Activated CD8-positive, alpha-beta memory T cell treated with anti-CD3 and anti-CD28 coated beads, Interleukin-2, amount 50 U/mL, for 1 hour (primary cell): ENCODE data around the gene HIVEP3.

Experiments used
- DNase-seq: peaks from one replicate; pipeline ENCODE4 v3.0.0-alpha.2; 2020; ENCODE audit errors: extremely low read depth

The HIVEP3 gene

GRCh38 chr1:41872074-41872473, 46.6 kb downstream of the HIVEP3 start:
- DNase-seq, result no peak

DNA sequence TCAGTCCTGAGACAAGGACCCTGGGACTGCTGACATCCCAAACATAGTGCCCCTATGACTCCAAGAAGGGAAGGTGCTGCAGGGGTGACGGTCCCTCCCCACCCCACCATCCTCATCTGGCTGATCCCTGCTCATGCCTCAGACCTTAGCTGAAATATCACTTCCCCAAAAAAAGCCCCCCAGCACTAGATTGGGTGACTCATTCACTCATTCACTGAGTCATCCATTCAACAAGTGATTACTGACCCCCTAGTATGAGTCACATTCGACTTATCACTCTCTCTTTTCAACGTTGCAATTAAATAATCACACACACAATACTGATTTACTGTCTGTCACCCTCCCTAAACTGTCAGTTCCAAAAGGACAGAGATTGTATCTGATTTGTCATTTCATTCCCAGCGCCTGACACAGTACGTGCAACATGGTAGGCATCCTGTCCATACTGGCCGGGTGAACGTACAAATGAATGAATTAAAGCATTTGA, 48.6 kb downstream of the HIVEP3 start:
- DNase-seq, result no peak

DNA sequence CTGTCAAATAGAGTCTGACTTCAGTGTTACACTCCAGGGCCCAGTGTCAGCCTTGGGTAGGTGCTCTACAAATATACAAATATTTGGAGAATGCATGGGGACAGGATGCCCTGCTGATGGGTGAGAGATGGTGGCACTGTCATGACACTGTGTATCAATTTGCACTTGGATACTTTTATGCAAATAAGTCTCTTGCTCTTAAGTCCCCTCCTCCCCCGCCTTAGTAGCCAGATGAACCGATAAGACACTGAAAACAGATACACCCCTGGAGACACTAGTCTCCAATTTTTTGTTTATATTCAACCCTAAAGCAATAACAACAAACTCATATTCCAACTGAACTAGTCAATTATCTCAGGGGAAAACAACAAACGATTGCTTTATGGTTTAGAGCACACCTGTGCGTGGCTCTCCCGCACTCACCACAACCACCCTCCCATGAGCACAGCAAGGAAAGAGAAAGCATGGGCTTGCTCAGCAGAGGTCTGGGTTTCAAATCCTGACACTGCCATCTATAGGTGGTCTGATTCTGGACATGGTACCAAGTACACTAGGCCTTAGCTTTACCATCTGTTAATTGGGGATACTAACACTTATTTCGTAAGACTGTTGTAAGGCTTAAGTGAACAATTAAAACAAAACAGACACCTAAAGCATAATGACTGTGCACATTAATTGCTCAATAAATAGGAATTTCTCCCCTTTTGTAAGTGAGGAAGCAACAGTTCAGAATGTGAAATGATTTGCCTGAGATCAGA, 50.3 kb downstream of the HIVEP3 start:
- DNase-seq, result no peak

GRCh38 chr1:41866285-41866684, 52.4 kb downstream of the HIVEP3 start:
- DNase-seq, result no peak

DNA sequence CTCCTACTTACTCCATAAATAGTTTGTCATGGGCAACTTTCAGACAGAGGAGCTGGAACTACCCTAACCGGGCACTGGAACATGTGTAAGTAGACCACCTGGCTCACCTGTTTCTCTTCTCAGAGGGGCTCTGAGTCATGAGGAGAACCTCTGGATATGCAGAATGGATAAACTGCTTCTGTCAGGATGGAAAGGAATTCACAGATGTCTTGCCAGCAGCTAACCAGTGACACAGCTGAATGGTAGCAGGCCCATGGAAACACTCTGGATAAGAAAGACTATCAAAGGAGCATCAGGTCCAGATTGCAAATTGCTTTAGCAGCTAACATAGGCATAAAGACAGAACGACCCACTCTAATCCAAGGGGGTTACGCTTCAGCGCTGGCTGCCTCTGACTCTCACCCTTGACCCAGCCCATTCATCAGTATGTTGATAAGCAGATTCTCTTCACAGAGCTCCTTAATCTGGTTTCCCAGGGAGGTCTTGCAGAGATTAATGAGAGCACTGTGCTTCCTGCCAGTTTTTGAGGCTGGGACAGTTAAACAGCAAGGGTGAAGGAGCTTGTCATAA, 54.2 kb downstream of the HIVEP3 start:
- DNase-seq, result no peak

- no peak for DNase-seq
Measured at GRCh38 chr1:41863718-41864117, 55.0 kb downstream of the HIVEP3 start.

DNA sequence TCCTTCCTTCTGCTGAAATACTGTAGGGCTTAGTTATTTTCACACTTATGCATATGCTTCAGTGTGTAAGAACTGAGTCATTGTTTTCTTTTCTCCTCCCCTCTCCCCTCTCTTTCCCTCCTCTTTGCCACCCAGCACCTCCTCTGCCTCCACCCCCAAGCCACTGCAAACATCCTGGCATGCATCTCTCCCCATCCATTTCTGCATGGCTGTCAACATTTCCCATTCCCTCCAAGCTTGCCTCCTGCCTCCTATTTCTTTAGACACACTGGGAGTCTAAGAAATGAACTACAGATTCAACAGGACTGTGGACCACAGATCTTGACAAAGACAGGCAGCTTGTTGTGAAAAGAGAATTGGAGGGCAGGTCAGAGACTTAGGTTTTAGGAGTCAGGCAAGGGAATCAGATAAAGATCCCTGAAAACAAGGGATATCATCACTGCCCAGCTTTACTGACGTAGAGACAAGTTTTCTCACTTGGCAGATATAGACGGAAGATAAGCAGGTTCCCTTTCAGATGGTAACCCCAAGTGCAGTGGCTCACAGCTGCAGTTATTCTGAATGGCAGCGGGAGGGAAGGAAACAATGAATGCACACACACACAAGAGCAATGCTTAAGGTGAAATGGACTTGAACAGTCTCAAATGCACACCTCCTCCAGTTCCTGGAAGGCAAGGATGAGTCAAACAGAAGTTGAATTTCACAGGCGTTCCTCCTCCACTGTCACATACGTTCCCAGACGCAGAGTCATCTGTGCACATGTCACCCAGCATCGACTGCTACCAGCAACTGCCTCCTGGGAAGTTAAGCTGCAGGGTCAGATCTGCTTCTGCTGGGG, 56.1 kb downstream of the HIVEP3 start:
- no peak for DNase-seq

- no peak for DNase-seq
Measured at GRCh38 chr1:41861535-41862383, 57.0 kb downstream of the HIVEP3 start.

- no peak for DNase-seq
Measured at GRCh38 chr1:41860771-41861170, 58.0 kb downstream of the HIVEP3 start.

GRCh38 chr1:41860214-41860613, 58.5 kb downstream of the HIVEP3 start:
- DNase-seq, result no peak

GRCh38 chr1:41859686-41860085, 59.0 kb downstream of the HIVEP3 start:
- DNase-seq, result no peak

GRCh38 chr1:41856944-41857285, 61.8 kb downstream of the HIVEP3 start:
- DNase-seq, result no peak

GRCh38 chr1:41856151-41856943, 62.4 kb downstream of the HIVEP3 start:
- no peak for DNase-seq

- DNase-seq, result no peak
Measured at GRCh38 chr1:41855713-41856112, 63.0 kb downstream of the HIVEP3 start.

- no peak for DNase-seq
Measured at GRCh38 chr1:41853907-41854306, 64.8 kb downstream of the HIVEP3 start.

DNA sequence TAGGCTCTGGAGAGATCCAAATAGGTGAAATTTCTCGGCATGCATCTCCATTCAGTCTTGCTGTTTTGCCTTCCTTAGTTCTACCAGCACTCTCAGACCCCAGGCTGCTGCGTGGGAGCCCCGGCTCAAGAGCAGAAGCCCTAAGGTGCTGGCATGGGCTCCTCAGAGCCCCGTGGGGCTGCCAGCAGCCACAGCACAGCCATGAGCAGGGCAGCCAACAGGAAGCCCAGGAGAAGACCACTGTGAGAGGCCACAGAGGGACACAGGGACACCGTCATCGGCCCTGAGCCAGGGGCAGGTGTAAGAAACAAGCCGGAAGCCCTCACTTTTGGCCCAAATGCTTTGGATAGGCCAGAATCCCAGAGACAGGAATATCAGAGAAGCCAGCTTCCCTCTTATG, 66.6 kb downstream of the HIVEP3 start:
- DNase-seq, result no peak

DNA sequence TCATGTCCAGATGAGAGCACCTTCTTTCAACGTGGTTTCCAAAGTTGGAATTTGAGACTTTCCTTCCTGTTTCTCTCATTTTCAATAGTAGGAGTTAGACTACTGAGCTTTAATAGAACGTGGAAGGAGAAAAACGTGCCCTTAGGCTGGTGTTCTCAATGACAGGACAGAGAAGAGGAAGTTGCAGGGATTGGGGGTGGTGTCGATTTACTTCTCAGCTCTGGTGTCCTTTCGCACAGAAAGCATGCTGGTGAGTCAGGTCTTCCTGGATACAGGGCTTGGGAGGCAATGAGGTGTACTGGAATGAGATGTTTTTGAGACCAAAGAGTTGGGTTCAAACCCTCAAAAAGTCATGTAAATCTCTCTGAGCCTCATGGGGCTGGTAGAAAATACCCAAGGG, 67.1 kb downstream of the HIVEP3 start:
- no peak for DNase-seq

GRCh38 chr1:41850029-41850428, 68.7 kb downstream of the HIVEP3 start:
- DNase-seq, result no peak

DNA sequence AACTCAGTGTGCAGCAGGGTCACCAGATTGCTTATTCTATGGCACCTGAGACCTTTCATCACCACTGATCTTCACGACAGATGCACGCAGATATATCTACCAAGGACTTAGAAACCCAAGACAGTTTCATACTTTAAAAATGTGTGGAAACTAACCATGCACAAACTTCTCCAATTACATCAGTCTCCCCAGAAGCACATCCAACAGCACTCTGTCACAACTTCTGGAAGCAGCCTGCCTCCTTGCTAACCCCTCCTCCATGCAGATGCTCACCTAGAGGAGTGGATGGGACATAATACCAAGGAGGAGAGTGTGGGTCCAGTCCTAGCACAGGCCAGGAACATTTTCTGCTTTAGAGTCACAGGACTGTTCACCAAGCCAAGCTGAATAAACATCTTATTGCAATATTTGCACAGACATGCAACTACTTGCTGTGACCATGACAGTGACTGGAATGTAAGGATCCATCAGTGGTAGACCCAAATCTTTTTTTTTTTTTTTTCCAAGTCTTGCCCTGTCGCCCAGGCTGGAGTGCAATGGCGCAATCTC, 69.4 kb downstream of the HIVEP3 start:
- DNase-seq, result no peak

GRCh38 chr1:41848216-41848952, 70.3 kb downstream of the HIVEP3 start:
- no peak for DNase-seq
